Activated CD8-positive, alpha-beta memory T cell treated with anti-CD3 and anti-CD28 coated beads, Interleukin-2, amount 50 U/mL, for 24 hours (primary cell): ENCODE data around the gene DENR.
A peak's percentile ranks its signal among the peaks of the same experiment; 100 is the strongest.
"Not testable (repeated sequence)": the region's sequence is repeated elsewhere in the genome, so short reads cannot be mapped to it uniquely, and the experiment has no call there.

Experiments used
- DNase-seq: peaks from one replicate; pipeline ENCODE4 v3.0.0-alpha.2; 2020; ENCODE audit errors: extremely low read depth

DENR gene, protein sequence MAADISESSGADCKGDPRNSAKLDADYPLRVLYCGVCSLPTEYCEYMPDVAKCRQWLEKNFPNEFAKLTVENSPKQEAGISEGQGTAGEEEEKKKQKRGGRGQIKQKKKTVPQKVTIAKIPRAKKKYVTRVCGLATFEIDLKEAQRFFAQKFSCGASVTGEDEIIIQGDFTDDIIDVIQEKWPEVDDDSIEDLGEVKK

DNA sequence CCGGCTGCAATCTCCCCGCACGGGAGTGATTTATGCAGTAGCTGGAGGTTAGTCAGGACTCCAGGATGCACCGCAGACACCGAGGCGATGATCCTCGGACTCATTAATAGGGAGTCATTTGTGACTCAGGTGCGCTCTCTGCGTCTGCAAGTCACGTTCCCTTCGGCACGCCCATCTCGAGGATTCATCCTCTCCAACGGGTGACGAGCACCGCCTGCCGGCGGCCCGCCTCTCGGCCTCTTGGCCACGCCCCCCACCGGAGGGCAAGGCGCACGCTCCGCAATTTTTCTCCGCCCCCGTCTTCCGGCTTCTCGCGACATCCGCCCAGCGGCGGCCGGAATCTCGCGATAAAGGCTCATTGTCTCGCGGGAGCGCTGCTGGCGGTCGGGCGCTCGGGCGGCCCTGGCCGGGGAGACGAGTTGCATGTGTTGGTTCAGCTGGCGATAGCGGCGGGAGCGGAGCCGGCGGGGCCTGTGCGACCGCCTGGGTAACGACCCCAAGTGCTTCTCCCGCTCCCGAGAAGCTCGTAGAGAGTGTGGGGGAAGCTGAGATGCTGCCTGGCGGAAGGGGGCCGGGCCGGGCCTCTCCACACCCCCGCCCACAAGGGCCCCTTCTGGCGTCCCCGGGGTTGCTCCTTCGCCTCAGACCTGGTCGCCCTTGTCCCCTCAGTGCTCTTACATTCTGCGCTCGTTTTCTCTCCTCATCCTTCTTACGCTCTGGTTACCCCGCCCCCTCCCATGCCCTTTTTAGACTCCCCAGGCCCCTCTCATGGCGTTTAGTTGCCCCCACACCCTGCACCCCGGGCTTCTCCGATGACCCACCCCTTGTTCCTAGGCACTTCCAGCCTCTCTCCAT is at the start of gene DENR:
Gene DENR, plus strand, starts transcription at position 361 of the 855 bp plus-strand sequence. CDS start 878 bp downstream, outside the sequence.
- peak; percentile 97 for DNase-seq

DNA sequence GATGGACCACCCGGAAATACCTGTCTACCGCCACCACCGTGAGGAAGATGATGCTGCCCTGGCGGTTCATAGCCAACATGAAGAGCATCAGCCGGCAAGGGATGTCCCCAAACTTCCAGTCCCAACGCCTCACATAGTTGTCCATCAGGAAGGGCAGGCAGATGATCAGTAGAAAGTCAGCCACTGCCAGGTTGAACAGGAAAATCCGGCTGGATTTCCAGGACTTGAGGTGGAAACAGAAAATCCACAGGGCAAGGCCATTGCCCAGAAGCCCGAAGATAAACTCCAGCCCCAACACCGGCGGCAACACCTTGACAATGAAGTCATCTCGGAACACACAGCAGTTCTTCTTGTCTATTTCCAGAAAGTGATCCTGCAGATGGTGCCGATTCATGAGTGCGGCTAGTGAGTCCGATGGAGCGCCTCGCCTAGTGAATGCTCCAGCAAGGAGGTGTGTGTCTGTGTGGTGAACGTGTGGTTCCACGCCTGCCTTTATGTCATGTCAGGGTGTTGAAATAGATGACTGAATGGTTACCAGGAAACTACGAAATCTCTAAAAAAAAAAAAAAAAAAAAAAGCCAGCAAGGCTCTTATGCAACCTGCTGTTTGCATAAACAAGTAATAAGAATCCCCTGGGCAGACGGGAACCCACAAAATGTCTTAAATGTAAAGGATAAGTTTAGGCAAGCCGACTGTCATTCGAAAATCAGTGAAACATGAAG is 49.6 kb upstream of the DENR start, which contains the start of gene HCAR2:
Gene HCAR2, minus strand, starts transcription at position 468 of the 722 bp plus-strand sequence. Its CDS starts 74 bp downstream, at position 394.
- not testable (repeated sequence) for DNase-seq

DNA sequence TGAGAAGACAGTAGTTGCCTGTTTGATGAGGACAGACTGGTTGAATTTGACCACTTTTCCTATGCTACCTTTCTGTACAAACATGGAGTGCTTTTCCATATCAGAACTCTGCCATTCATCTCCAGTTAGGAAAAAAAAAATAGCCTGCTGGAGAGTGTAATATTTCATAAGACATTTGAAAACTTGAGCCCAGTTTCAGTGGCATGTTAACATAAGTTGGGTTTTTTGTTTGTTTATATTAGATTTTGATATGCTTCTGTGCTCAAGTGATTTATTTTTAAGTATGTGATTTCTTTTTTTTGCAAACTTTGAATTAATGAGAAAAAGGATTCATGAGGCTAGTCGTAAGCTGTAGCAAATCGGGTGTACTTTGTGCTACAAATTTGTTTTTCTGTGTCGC is 48.8 kb upstream of the DENR start:
- DNase-seq, result not testable (repeated sequence)

DNA sequence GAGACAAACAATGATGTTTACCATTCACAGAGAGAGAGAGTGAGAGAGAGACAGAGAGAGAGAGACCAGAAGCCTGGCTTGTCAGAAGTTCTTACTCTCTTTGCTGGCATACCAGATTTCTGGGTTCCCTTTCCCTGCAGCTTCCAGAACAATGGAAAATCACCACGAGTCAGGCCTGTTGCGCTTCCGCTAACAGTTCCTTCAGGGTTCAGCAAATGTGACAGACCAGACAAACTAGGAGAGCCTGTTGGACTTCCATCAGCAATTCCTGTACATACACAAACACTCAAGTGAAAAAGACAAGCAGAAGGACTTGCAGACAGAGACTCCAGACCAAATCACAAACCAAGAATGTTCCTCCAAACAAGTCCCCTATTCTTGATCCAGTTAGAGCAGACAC is 43.3 kb upstream of the DENR start:
- DNase-seq, result not testable (repeated sequence)

DNA sequence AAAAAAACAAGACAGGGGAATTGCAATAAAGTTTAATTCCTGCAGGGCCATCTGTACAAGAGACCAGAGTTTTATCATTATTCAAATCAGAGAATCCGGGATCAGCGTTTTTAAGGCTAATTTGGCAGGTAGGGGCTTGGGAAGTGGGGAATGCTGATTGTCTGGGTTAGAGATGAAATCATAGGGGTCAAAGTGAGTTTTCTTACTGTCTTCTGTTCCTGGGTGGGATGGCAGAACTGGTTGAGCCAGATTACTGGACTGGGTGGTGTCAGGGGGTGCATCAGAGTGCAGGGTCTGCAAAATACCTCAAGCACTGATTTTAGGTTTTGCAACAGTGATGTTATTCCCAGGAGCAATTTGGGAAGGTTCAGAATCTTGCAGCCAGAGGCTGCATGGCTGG is 42.3 kb upstream of the DENR start:
- not testable (repeated sequence) for DNase-seq

DNA sequence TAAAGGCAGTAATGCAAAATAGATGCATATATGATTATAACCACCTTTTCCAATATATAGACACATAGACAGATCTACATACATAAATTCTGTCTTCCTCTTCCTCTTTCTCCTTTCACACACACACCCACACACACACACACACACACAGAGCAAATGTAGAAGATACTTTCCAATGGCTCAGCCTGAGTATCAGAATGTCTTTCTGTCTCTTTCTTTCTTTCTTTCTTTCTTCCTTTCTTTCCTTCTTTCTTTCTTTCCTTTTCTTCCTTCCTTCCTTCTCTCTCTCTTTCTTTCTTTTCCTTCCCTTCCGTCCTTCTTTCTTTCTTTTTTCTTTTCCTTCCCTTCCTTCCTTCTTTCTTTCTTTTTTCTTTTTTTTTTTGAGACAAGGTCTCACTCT is 41.4 kb upstream of the DENR start:
- DNase-seq, result not testable (repeated sequence)

DNA sequence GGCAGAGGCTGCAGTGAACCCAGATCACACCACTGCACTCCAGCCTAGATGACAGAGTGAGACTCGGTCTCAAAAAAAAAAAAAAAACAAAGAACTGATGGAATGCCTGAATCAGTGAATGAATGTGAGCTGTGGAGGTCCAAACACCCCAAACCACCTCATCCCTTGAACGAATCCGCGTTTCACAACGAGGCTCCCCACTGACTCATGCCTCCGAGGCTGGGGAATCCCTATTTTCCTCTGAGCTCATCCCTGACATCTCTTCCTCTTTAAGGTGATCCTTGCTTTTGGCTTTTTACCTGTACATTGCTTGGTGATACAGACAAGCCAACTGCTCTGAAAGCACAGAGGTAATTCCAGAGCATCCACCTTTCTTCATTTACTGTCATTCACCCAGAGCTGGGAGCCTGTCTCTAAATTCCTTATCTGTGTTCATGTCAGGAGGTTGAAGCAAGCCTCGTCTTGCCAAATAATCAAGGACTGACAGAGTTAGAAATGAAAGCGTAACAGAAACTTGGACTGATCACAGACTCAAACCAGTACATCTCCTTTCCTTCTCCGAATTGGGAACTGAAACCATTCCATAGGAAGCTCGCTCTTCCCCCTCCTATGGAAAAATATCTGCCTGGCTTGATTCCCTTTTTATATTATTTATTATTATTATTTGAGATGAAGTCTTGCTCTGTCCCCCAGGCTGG is 39.0 kb upstream of the DENR start:
- DNase-seq, result not testable (repeated sequence)

DNA sequence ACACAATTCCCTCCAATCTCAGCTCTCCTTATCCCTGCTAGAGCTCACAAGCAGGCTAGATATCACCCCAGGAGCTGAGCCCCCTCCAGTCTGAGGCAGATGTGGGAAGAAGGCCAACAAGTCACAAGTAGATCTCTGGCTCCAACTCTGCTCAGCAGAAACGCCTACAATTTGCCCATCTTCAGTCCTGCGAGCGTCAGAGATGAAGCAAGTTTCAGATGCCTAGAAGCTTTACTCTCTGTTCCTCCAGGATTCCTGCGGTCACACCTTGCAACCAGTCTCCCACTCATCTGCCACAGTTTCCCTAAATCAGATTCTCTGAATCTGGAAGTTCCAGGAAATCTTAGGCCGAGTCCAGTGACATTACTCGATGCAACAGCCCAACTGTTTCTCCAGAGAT is 37.4 kb upstream of the DENR start:
- DNase-seq, result not testable (repeated sequence)

DNA sequence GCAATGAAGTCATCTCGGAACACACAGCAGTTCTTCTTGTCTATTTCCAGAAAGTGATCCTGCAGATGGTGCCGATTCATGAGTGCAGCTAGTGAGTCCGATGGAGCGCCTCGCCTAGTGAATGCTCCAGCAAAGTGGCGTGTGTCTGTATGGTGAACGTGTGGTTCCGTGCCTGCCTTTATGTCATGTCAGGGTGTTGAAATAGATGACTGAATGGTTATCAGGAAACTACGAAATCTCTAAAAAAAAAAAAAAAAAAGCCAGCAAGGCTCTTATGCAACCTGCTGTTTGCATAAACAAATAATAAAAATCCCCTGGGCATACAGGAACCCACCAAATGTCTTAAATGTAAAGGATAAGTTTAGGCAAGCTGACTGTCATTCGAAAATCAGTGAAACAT is 36.0 kb upstream of the DENR start, which contains the start of gene HCAR3:
Gene HCAR3, minus strand, starts transcription at position 154 of the 400 bp plus-strand sequence. Its CDS starts 74 bp downstream, at position 80.
- not testable (repeated sequence) for DNase-seq

DNA sequence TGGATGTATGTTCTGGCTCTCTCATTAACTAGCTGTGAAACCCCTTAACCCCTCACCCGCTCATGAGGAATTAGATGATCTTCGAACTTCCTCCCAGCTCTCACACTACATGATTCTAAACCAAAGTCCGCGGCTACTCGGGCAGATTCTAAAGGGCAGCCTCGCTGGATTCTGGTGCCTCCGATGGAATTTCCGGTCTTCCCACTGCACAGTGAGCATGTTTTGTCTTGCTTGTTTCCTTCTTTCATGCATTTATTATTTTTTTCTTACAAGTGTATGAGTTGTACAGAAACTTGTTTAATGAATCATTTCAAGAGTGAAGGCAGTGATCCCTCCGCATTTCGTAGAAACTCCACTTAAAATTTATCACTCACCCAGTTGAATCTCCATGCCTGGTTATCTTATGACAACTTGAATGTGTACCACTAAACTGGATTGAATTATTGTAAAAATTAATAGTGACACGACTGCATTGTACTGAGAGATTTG is 31.5 kb upstream of the DENR start:
- DNase-seq, result no peak

DNA sequence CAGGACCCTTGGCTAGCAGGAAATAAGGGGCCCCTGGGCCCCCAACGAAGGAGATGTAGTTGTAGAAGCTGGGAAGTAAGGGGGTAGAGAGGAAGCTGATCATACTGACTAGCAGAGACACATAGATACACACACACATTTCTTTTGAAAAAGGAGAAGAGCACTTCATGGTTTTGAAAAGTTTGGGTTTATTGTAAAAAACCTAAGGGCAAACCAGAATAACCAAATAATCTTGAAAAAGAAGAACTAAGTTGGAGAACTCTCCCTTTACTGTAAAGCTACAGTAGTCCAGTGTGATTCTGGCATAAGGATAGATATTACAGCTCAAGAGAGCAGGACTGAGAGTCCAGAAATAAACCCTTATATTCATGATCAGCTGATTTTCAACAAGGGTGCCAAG is 30.2 kb upstream of the DENR start:
- no peak for DNase-seq

DNA sequence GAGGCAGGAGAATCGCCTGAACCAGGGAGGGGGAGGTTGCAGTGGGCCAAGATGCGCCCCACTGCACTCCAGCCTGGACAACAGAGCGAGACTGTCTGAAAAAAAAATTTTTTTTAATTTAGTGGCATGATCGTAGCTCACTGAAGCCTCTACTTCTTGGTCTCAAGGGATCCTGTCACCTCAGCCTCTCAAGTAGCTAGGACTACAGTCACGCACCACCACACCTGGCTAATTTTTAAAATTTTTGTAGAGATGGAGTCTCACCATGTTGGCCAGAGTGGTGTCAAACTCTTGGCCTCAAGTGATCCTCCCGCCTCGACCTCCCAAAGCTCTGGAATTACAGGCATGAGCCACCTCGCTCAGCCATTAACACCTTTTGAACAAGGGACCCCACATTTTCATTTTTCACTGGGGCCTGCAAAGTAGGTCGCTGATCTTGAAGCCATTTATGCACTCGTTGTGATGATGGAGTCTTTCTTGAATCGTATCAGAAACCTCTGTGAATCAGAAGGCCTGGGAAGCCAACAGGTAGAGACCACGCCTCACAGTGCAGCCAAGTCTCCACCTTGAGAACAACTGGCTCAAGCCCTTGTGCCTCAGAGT is 27.9 kb upstream of the DENR start:
- no peak for DNase-seq

DNA sequence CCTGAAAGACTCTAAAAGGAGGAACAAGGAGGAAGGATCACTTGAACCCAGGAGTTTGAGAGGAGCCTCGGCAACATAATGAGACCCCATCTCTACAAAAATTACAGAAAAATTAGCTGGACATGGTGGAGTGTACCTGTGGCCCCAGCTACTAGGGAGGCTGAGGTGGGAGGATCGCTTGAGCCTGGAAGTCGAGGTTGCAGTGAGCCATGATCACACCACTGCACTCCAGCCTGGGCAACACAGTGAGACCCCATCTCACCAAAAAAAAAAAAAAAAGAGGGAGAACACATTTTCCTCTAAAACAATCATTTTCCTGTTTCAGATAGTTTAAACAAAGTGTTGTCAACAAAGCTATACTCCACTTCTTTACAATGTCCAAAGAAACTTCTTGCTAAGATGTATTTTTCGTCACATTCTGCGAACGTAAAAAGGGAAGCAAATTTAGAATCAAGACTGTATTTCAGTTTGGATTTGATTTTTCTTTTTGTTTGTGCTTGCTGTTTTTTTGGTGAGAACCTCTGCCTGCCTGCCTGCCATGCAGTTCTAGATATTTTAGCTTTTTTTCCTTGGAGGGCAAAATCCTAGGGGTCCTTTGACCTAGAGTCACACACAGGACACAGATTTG is 27.1 kb upstream of the DENR start:
- DNase-seq, result no peak

DNA sequence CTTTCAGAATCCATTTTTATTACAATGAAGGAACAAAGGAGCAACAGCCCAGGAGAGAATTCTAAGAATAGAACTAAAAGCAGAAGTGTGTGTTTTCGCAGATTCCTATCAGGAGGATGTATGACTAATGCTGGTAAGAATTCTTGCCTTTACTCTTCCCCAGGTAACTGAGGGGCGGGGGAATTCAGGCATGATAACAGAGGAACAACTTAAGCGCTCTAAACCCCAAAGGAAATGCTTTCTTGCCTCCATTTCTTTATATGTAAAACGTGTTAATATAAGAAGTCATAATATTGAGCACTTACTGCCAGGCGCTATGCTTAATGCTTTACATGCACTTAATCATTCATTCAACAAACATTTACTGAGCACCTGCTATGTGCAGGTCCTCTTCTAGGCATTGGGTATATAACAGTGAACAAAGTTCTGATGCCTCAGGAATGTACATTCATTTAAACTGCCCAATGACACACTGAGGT is 26.5 kb upstream of the DENR start:
- DNase-seq, result no peak

DNA sequence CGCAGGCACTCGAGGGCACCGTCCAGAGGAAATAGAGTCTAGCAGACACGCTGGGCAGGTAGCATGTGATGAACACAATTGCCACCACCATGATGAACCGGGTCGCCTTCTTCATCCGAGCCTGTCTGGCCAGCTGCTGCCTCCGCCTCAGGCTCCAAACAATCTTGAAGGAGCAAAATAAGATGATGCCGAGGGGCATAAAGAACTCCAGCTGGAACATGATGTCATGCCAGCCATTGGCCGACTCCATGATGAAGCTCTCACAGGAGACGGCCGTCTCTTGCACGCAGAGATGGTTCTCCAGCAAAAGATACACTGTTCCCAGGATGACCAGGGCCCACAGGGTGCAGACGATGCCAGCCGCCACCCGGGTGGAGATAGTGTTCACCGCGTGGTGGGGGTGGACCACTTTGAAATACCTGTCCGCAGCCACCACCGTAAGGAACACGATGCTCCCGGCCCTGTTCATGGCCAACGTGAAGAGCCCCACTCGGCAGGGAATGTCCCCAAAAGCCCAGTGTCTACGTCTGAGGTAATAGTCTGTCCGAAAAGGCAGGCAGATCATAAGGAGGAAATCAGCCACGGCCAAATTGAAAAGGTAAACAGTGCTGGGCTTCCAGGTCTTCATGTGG is 22.9 kb upstream of the DENR start:
- no peak for DNase-seq

DNA sequence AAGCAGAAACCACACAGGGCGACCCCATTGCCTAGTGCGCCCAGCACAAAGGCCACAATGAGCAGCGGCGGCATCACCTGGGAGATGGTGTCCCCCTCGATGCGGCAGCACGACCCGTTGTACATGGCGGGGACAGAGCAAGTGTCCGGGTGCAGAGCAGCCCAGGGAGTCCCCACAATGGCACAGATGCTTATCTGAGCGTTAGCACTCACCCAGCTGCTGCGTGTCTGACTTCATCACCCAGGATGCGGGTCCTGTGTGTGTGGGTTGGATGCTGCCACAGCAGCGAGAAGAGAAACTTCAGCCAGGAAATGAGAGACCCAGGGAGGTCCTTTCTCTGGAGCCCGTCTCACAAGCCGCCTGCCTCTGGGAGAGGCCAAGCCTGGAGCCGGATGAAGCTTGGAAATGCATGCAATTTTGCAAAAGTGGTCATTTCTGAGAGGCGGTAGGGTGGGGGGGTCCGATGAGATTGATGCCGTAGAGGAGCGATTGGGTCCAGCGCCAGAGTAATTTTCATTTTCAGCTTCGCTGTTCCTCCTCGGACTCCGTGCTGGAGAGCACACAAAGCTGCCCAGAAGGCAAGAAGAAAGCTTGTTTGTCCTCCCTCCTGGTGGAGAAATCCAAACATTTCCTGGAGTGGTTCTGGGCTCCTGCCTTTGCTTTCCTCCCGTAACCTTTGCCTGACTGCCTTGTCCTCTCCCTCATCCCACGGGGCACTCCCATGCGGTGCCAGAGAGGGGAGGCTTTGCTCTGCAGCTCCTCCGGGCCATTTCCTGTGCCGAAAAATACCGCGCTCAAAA is 22.2 kb upstream of the DENR start, which contains the start of gene HCAR1:
Gene HCAR1, minus strand, starts transcription at position 630 of the 800 bp plus-strand sequence. Its CDS starts 505 bp downstream, at position 125.
- DNase-seq, result no peak

DNA sequence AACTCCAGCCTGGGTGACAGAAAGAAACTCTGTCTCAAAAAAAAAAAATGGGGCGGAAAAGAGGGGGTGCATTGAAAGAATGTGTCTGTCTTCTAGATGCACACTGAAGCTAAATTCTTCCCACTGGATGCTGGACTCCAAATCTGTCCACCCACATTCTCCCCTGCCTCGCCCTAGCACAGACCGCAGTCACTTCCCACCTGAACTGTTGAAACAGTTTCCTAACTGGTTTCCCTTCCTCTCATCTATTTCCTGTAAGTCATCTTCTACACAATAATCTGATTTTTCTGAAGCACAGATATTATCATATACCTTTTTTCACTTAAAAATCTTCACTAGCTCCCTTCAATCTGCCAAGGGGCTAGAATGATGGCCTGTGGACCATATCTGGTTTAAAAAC is 20.5 kb upstream of the DENR start:
- DNase-seq, result no peak

DNA sequence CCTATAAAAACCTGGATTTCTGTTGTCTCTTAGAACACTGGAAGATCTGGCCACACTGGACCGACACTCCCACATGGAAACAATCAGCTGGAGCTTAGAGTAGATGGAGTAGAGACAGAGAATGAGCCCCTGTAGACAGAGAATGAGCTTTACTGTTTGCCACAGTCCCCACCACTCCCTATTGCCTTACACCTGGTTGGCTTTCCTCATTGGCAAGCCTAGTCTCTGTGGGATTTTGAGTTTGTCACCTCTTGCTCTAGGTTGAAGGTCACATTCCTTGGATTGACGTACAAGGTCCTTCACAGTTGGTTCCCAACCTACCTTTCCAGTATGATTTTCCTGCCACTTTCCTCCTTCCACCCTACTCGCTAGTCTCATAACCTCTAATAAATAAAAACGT is 20.0 kb upstream of the DENR start:
- DNase-seq, result no peak

DNA sequence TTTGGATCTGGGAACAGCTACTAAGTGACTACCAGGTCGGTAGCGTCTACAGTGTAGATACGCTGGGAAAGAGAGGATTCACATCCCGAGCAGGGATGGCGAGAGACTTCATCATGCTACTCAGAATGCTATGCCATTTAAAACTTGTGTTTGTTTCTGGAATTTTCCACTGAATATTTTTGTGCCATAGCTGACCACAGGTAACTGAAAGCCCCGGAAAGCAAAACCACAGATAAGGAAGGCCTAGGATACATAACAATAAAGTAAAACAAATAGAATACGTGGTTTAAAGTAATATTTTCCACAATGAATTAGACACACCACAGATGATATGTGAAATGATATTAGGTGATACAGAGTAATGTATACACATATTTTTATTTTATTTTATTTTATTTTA is 14.1 kb upstream of the DENR start:
- DNase-seq, result no peak
